Mammary epithelial cell (primary cell): ENCODE results near the gene CDH4.

Experiments used
- EZH2 ChIP-seq: IDR thresholded peaks from 2 replicates; pipeline ENCODE4 v1.6.1; 2012; ENCODE audit warnings: low read length, inconsistent platforms, borderline replicate concordance
- TF ChIP-seq, protein P1 (sequence below), 2 donors: IDR thresholded peaks in 1 of 2; conservative IDR thresholded peaks in 1 of 2; 2 replicates each; pipeline ENCODE4 v1.5.1; 2011 to 2012; ENCODE audit warnings: inconsistent platforms in 2 of 2, low read length in 2 of 2, mild to moderate bottlenecking in 2 of 2, control low read depth in 1 of 2, low read depth in 1 of 2; ENCODE audit not compliant: insufficient read depth in 1 of 2; ENCODE audit errors: extremely low read depth in 1 of 2

DNA sequence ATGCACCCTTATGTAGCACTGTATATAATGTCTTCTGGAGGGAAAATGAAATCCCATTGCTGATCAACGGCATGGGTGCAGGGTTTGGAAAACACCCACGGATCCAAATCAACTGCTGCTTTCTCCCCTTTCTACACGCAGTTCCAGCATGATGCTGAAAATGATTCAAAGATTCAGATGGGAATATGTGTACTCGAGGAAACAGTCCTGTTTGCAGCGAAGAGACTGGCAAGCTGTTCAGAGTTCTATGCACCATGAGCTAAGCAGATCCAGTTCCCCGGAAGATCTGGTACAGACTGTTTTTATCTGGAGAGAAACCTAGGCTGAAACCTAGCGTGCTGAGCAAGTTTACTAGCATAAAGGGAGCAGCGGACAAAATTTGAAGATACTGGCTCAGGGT, 47.9 kb upstream of the CDH4 start:
- TF ChIP-seq, protein P1, sequence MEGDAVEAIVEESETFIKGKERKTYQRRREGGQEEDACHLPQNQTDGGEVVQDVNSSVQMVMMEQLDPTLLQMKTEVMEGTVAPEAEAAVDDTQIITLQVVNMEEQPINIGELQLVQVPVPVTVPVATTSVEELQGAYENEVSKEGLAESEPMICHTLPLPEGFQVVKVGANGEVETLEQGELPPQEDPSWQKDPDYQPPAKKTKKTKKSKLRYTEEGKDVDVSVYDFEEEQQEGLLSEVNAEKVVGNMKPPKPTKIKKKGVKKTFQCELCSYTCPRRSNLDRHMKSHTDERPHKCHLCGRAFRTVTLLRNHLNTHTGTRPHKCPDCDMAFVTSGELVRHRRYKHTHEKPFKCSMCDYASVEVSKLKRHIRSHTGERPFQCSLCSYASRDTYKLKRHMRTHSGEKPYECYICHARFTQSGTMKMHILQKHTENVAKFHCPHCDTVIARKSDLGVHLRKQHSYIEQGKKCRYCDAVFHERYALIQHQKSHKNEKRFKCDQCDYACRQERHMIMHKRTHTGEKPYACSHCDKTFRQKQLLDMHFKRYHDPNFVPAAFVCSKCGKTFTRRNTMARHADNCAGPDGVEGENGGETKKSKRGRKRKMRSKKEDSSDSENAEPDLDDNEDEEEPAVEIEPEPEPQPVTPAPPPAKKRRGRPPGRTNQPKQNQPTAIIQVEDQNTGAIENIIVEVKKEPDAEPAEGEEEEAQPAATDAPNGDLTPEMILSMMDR (conservative IDR thresholded peaks at IDR 0.05 in 1 of 2, IDR thresholded peaks at IDR 0.05 in 1 of 2; ENCODE audit: extremely low read depth in 1 of 2, insufficient read depth in 1 of 2, low read depth in 1 of 2, low read length in 2 of 2), result no peak
- TF ChIP-seq EZH2, result no peak
